Activated CD4-positive, alpha-beta T cell treated with anti-CD3 and anti-CD28 coated beads, Interleukin-2, amount 50 U/mL, for 24 hours (primary cell): ENCODE data around the gene BORCS5.
"Not testable (repeated sequence)": the region's sequence is repeated elsewhere in the genome, so short reads cannot be mapped to it uniquely, and the experiment has no call there.

Experiments used
- DNase-seq, 2 donors: peaks; one replicate each; pipeline ENCODE4 v3.0.0-alpha.2; 2020; ENCODE audit warnings: low read depth in 1 of 2, low spot score in 1 of 2

The BORCS5 gene

GRCh38 chr12:12356896-12357718 is at the start of gene BORCS5:
TSS of gene BORCS5 (plus strand) at chr12:12357078. CDS start at chr12:12357452, 374 bp downstream.
- DNase-seq, result peak; percentile 90 to 96

- not testable (repeated sequence) for DNase-seq
Observed at GRCh38 chr12:12310695-12311094, 46.2 kb upstream of the BORCS5 start.

DNA sequence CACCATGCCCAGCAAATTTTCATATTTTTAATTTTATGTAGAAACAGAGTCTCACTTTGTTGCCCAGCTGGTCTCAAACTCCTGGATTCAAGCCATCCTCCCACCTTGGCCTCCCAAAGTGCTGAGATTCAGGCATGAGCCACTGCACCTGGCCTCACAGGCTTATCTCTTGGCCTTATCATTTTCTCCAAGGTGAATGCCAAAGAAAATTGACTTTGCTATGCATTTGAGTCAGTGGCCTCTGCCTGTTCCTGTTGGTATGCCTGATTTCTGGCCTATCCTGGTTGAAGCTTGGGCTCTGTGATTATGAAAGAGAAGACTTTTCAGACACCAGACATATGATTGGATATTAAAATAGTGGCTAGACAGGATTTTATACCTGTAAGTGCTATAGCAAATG is 41.0 kb upstream of the BORCS5 start:
- no peak for DNase-seq

GRCh38 chr12:12319451-12320183 is 37.3 kb upstream of the BORCS5 start:
- no peak for DNase-seq

- DNase-seq, result no peak
Observed at GRCh38 chr12:12323118-12323517, 33.8 kb upstream of the BORCS5 start.

DNA sequence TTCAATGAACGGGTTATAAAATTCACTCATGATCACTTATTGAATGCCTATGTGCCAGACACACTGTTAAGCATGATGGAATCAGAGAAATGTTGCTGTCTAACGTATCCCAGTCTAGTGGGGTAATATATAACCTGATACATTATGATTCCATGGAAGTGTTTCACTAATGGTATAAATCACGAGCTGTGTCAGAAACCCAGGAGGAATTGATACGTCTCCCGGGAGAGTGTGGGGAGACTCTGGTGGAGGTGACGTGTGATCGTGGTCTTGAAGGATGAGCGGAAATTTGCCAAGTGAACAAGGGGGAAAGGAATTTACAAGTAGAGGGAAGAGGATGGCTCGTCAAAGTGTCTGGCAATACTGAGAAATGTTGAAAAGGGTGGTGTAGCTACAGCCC is 33.3 kb upstream of the BORCS5 start:
- no peak for DNase-seq

DNA sequence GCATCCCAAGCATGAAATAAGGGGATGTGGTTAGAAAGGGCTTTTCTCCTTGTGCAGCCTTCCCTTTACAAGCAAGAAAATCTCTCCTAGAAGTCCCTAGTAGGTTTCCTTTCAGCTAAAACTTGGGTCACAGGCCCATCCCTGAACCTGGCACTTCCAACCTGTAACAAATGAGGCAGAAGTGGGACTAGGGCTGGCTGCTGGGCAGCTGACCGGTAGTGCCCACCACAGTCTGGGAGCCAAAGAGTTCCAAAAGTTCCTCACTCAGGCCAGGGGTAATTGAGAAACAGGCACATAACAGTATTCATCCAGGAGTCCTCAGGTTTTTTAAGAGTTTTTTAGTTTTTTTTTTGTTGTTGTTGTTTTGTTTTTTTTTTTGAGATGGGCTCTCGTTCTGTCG is 30.6 kb upstream of the BORCS5 start:
- no peak for DNase-seq

- DNase-seq, result peak in 1 of 2 donors; percentile 19
Observed at GRCh38 chr12:12327802-12328201, 29.1 kb upstream of the BORCS5 start.

GRCh38 chr12:12331244-12331771 is 25.6 kb upstream of the BORCS5 start:
- no peak for DNase-seq

GRCh38 chr12:12331896-12332295 is 25.0 kb upstream of the BORCS5 start:
- no peak for DNase-seq

DNA sequence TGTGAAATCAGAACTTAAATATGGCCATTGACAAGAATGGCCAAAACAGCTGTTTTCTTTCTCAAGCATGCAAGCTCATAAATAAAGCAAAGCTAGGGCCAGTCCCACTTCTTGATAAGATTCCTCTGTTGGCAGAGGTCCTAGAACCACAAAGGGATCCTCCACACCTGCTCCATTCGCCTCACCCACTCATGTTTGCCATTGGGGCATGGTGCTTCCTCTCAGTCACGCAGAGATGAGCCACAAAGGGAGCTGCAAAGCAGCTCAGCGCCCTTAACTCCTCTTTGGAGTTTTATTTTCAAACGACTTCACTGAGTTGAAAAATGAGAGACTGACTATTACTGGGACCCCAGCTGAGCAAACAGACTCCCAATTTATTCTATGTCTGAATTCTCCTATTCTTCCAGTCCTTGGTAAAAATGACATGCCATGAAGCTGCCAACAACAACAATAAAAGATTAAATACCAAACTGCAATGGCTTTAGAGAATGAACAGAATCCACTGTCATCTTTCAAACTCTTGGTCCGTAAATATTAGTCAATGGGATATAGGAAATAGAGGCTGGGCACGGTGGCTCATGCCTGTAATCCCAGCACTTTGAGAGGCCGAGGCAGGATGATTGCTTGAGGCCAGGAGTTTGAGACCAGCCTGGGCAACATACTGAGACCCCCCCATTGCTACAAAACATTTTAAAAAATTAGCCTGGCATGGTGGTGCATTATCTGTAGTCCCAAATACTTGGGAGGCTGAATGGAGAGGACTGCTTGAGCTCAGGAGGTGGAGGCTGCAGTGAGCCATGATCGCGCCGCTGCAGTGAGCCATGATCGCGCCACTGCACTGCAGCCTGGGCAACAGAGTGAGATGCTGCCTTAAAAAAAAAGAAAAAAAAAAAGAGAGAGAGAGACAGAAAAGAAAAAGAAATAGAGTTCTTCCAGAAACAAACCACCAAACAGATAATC is 23.2 kb upstream of the BORCS5 start:
- no peak for DNase-seq

- DNase-seq, result peak in 1 of 2 donors; percentile 28
Observed at GRCh38 chr12:12334367-12335040, 22.4 kb upstream of the BORCS5 start.

DNA sequence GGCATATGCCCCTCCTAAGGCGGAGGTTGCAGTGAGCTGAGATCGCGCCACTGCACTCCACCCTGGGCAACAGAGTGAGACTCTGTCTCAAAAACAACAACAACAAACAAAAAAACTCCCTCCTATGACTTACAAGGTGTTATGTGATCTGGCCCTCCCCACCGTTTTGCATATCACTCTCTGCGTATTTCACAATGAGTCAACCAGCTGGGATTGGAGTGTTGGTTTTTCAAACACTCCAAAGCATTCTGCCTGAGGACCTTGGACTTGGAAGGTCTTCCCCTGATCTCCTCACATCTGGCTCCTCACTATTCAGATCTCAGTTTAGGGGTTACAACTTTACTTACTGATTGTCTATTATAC is 20.8 kb upstream of the BORCS5 start:
- DNase-seq, result no peak

GRCh38 chr12:12336511-12336910 is 20.4 kb upstream of the BORCS5 start:
- DNase-seq, result no peak

DNA sequence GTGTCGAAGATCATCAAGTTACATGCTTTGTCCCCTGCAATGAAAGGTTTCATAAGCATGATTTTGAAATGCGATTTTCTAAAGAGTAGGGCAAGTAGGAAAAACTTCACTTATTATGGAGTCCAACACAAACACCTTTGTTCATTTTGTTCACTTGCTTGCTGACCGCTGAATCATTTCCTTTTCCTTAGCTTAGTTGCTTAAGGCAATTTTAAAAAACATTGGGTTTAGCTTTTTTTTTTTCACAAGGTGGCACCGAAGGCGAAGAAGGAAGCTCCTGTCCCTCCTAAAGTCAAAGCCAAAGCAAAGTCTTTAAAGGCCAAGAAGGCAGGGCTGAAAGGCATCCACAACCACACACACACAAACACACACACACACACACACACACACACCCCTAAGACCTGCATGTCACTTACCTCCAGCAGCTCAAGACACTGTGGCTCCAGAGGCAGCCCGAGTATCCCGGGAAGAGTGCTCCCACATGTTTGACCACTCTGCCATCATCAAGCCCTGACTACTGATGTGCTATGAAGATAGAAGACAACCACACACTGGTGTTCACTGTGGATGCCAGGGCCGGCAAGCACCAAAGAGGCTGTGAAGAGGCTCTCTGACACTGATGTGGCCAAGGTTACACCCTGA is 18.2 kb upstream of the BORCS5 start:
- no peak for DNase-seq

DNA sequence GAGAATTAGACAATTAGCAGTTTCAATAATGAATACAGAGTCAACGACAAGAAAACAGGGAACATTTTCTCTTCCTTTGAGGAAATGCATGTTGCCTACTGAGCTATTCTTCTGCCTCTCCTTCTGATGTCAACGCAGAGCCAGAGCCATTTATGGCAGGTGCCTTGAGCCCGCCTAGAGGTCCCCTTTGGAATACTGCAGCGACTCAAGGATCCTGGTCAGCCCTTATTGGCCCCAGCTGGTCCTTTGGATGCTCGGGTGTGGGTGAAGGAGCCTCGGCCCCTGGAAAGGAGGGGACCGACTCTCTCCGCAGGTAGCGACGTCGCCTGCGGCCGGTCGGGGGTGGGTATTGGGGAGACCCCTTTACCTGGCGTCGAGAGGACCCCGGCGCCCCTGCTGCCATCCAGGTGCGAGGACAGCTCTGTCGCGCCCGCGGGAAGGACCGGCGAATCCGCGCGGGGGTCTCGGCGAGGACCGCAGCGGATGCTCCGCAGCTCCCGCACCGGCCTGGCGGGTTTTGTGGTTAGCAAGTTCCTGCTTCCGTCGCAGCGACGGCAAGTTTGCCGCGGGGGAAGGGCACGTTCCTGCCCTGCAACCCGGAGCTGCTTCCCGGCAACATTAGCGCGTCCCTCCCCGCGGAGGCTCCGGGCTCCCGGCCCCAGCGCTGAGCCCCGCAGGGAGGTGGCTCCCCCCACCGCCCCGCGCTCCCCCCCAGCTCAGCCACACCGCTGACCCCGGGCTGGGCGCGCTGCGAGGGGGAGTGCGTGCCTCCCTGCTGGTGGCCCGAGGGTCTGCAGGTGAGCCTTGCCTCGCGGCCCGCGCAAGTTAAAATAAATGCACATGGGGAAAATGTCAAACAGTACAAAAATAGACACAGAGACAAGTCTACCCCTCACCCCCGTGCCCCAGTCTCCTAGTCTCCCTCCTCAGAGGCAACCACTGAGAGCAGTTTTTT is 6.9 kb upstream of the BORCS5 start, which contains the start of gene MANSC1:
MANSC1 (minus strand) TSS at position 532 of the 955 bp plus-strand sequence. CDS start 6,928 bp downstream, outside the sequence.
- peak; percentile 10 to 18 for DNase-seq

GRCh38 chr12:12350868-12351463 is 5.9 kb upstream of the BORCS5 start:
- DNase-seq, result no peak

- not testable (repeated sequence) for DNase-seq
Observed at GRCh38 chr12:12351468-12352185, 5.3 kb upstream of the BORCS5 start.
